GM23338 (cell line): ENCODE results near the gene SDHAF2. TPM values are rescaled to one million over a fixed set of nuclear protein-coding genes. Genes with fewer than 3 reads are reported as not detected.
A peak's percentile ranks its signal among the peaks of the same experiment; 100 is the strongest.

Source experiments
- ATAC-seq: fragments of 200-7000 bp; cut with Tn5 transposase; 3 replicates; pipeline ENCODE4 v1.9.1; 2020
- DNase-seq: peaks from one replicate; pipeline ENCODE4 v3.0.0-alpha.2; 2015; ENCODE audit warnings: low spot score
- H2AFZ ChIP-seq: fragments of 200-600 bp; sonication (generic); 2 replicates; pipeline ENCODE4 v1.8.0; 2016; ENCODE audit warnings: antibody characterized with exemption, mild to moderate bottlenecking, moderate library complexity
- H3F3A ChIP-seq: fragments of 200-600 bp; sonication (generic); replicated peaks from 2 replicates; pipeline ENCODE4 v1.8.0; 2017; ENCODE audit warnings: antibody characterized with exemption, mixed run types, low read depth
- H3K27ac ChIP-seq: fragments of 200-600 bp; sonication (generic); 2 replicates; pipeline ENCODE4 v1.6.1; 2016; ENCODE audit warnings: low read depth
- H3K27me3 ChIP-seq: fragments of 200-600 bp; sonication (generic); 2 replicates; pipeline ENCODE4 v1.8.0; 2016; ENCODE audit warnings: mild to moderate bottlenecking, mixed run types, moderate library complexity; ENCODE audit not compliant: insufficient read depth
- H3K36me3 ChIP-seq: fragments of 200-600 bp; sonication (generic); 2 replicates; pipeline ENCODE4 v1.8.0; 2016; ENCODE audit warnings: mild to moderate bottlenecking; ENCODE audit not compliant: insufficient read depth
- H3K4me1 ChIP-seq: fragments of 200-600 bp; sonication (generic); 2 replicates; pipeline ENCODE4 v1.8.0; 2016; ENCODE audit warnings: mild to moderate bottlenecking, moderate library complexity; ENCODE audit not compliant: insufficient read depth
- H3K4me2 ChIP-seq: fragments of 200-600 bp; sonication (generic); 2 replicates; pipeline ENCODE4 v1.7.1; 2017; ENCODE audit warnings: mixed run types
- H3K4me3 ChIP-seq: fragments of 200-600 bp; sonication (generic); 2 replicates; pipeline ENCODE4 v1.6.1; 2016; ENCODE audit warnings: mixed run types
- H3K79me2 ChIP-seq: fragments of 200-600 bp; sonication (generic); replicated peaks from 2 replicates; pipeline ENCODE4 v1.8.0; 2017; ENCODE audit warnings: mild to moderate bottlenecking; ENCODE audit not compliant: insufficient read depth
- H3K9me2 ChIP-seq: fragments of 200-600 bp; sonication (generic); 2 replicates; pipeline ENCODE4 v1.8.0; 2017; ENCODE audit not compliant: insufficient read depth
- H4K20me1 ChIP-seq: fragments of 200-600 bp; sonication (generic); replicated peaks from 2 replicates; pipeline ENCODE4 v1.8.0; 2017; ENCODE audit warnings: mild to moderate bottlenecking; ENCODE audit not compliant: insufficient read depth
- H3K27ac Mint-ChIP-seq: 2 replicates; pipeline ENCODE4 v1.8.0; 2020; ENCODE audit warnings: inconsistent platforms, mild to moderate bottlenecking, moderate library complexity, mixed read lengths
- H3K27me3 Mint-ChIP-seq: 3 replicates; pipeline ENCODE4 v1.8.0; 2022; ENCODE audit warnings: low read depth, mild to moderate bottlenecking, moderate library complexity, mixed read lengths, inconsistent platforms; ENCODE audit not compliant: insufficient read depth, poor library complexity
- H3K36me3 Mint-ChIP-seq: 3 replicates; pipeline ENCODE4 v1.8.0; 2021; ENCODE audit warnings: low read depth, mild to moderate bottlenecking, inconsistent platforms, moderate library complexity, mixed read lengths
- H3K4me1 Mint-ChIP-seq: 3 replicates; pipeline ENCODE4 v1.8.0; 2020; ENCODE audit warnings: mild to moderate bottlenecking, inconsistent platforms, mixed read lengths
- H3K4me3 Mint-ChIP-seq: 3 replicates; pipeline ENCODE4 v1.8.0; 2021; ENCODE audit warnings: moderate library complexity, mild to moderate bottlenecking, inconsistent platforms, mixed read lengths
- H3K9me3 Mint-ChIP-seq: 3 replicates; pipeline ENCODE4 v1.8.0; 2020; ENCODE audit warnings: moderate library complexity, mild to moderate bottlenecking, inconsistent platforms, mixed read lengths
- CREB1 ChIP-seq: fragments of 250-450 bp; sonication (Bioruptor Pico); IDR thresholded peaks from 2 replicates; pipeline ENCODE4 v1.5.0; 2020; ENCODE audit warnings: low read depth, mild to moderate bottlenecking, moderate library complexity
- CTCF ChIP-seq, 2 experiments: fragments of 200-600 bp in 1 of 2; sonication (generic) in 1 of 2; conservative IDR thresholded peaks; 2 replicates each; pipeline versions ENCODE4 v1.5.1 to v1.6.1; 2016 to 2017; ENCODE audit warnings: antibody characterized with exemption in 2 of 2, low read depth in 2 of 2, mild to moderate bottlenecking in 2 of 2, moderate library complexity in 1 of 2
- NANOG ChIP-seq: IDR thresholded peaks from 2 replicates; pipeline ENCODE4 v1.6.1; 2016; ENCODE audit warnings: antibody characterized with exemption, borderline replicate concordance
- POLR2AphosphoS5 ChIP-seq: IDR thresholded peaks from 2 replicates; pipeline ENCODE4 v1.6.1; 2016; ENCODE audit warnings: antibody characterized with exemption, low read depth
- REST ChIP-seq: IDR thresholded peaks from one replicate; pipeline ENCODE4 v1.6.1; 2018; ENCODE audit warnings: antibody characterized with exemption; ENCODE audit not compliant: unreplicated experiment
- ZNF114 ChIP-seq: fragments of 250-450 bp; sonication (Bioruptor Pico); IDR thresholded peaks from 2 replicates; pipeline ENCODE4 v1.5.0; 2020; ENCODE audit warnings: mild to moderate bottlenecking, moderate library complexity
- ZNF462 ChIP-seq: fragments of 250-450 bp; sonication (Bioruptor Pico); IDR thresholded peaks from 2 replicates; pipeline ENCODE4 v1.5.0; 2020; ENCODE audit warnings: mild to moderate bottlenecking, moderate library complexity
- polyA plus RNA-seq: library from polyadenylated mRNA; unstranded; fragments of >200 nt; fragmentation: Nextera tagmentation; extraction: Ambion mirVana; gene quantifications from 2 replicates; pipeline ENCODE4 v1.2.1, GENCODE V29; 2016
- total RNA-seq: library from RNA; depleted of rRNA; stranded (reverse); fragments of >200 nt; shearing (Covaris generic); gene quantifications from 2 replicates; pipeline ENCODE4 v1.2.3, GENCODE V29; 2014

SDHAF2 gene
- total and polyA plus RNA-seq, 2 experiments from 2014 or later: 53.8 to 57.0 TPM

- peaks cover 34% of the 10 kb centered on the region for H3K4me1 Mint-ChIP-seq
- peaks cover 14% of the 10 kb centered on the region for H3K27me3 Mint-ChIP-seq
Measured at GRCh38 chr11:61482513-61482912, 52.6 kb downstream of the SDHAF2 start.

GRCh38 chr11:61484541-61484940 is 54.6 kb downstream of the SDHAF2 start:
- Histone ChIP-seq H2AFZ (no peak overlapping the region), H3K27me3 (no peaks in the 10 kb centered on the region), H3K9me2 (no peaks in the 10 kb centered on the region), H3K27ac (no peak overlapping the region), H3K4me1 (peaks cover 25% of the 10 kb centered on the region), H4K20me1 (0 out of 2 replicates have a peak, but pooled peaks cover 2% of the 10 kb centered on the region), H3K4me2 (no peak overlapping the region), H3K36me3 (no peaks in the 10 kb centered on the region), H3K79me2 (no peaks in the 10 kb centered on the region), H3F3A (0 out of 2 replicates have a peak, but pooled peaks cover 6% of the 10 kb centered on the region), H3K4me3 (no peak overlapping the region)
- Mint-ChIP-seq H3K9me3 (no peaks in the 10 kb centered on the region; the same call in 2 of the 3 replicates), H3K36me3 (no peaks in the 10 kb centered on the region), H3K4me1 (peaks cover 42% of the 10 kb centered on the region), H3K4me3 (no peak overlapping the region), H3K27ac (no peak overlapping the region), H3K27me3 (peaks cover 23% of the 10 kb centered on the region)
- DNase-seq: peak; percentile 30
- ATAC-seq: no peak
- TF ChIP-seq ZNF114 (CRISPR knock-in tag) (no peak), ZNF462 (no peak), NANOG (no peak), POLR2AphosphoS5 (no peak), REST (no peak), CREB1 (CRISPR knock-in tag) (no peak)

More at GRCh38 chr11:61482513-61482912, 52.6 kb downstream of the SDHAF2 start:
- H3K9me2 ChIP-seq: no peaks in the 10 kb centered on the region
- H3K36me3 Mint-ChIP-seq: no peaks in the 10 kb centered on the region
- no peaks in the 10 kb centered on the region for H3K27me3 ChIP-seq
- no peak overlapping the region for H3K4me3 ChIP-seq
- H3K4me2 ChIP-seq: no peak overlapping the region
- H3F3A ChIP-seq: 0 out of 2 replicates have a peak, but pooled peaks cover 3% of the 10 kb centered on the region
- no peaks in the 10 kb centered on the region; the same call in 2 of the 3 replicates for H3K9me3 Mint-ChIP-seq
- H3K4me1 ChIP-seq: peaks cover 14% of the 10 kb centered on the region
- H3K36me3 ChIP-seq: no peaks in the 10 kb centered on the region
- peak; percentile 87 for DNase-seq
- H3K4me3 Mint-ChIP-seq: no peak overlapping the region
- no peak overlapping the region for H3K27ac Mint-ChIP-seq
- no peaks in the 10 kb centered on the region for H3K79me2 ChIP-seq
- H4K20me1 ChIP-seq: 0 out of 2 replicates have a peak, but pooled peaks cover 2% of the 10 kb centered on the region
- no peak for TF ChIP-seq ZNF114 (CRISPR knock-in tag)
- peak; percentile 81 to 88 for TF ChIP-seq CTCF (conservative IDR thresholded peaks at IDR 0.05; ENCODE audit: low read depth in 2 of 2)
- H3K27ac ChIP-seq: no peak overlapping the region
- H2AFZ ChIP-seq: no peak overlapping the region
- peak; percentile 84 for ATAC-seq
